Measurements from ENCODE around the gene INAFM2. TPM values are rescaled to one million over a fixed set of nuclear protein-coding genes. Genes with fewer than 3 reads are reported as not detected.
A peak's percentile ranks its signal among the peaks of the same experiment; 100 is the strongest.

INAFM2 gene
- total and polyA plus RNA-seq, 2 of the 4 experiments (the other 2 are of a cell fraction): 10.4 to 14.0 TPM

DNA sequence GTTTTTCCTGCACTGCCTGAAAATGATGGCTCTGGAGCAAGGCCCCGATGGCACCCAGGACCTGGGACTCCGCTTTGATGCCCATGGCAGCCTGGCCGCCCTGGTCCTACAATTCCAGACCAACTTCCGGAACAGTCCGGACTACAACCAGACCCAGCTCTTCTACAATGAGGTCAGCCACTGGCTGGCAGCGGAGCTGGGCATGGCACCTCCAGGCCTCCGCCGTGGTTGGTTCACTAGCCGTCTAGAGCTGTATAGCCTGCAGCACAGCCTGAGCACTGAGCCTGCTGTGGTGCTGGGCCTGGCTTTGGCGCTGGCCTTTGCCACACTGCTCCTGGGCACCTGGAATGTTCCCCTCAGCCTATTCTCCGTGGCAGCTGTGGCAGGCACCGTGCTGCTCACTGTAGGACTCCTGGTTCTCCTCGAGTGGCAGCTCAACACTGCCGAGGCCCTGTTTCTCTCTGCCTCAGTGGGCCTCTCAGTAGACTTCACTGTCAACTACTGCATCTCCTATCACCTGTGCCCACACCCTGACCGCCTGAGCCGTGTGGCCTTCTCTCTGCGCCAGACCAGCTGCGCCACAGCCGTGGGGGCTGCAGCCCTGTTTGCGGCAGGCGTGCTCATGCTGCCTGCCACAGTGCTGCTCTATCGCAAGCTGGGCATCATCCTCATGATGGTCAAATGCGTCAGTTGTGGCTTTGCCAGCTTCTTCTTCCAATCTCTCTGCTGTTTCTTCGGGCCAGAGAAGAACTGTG, 45.4 kb downstream of the INAFM2 start:
- Histone ChIP-seq H3K23ac (ENCODE audit: low read depth, low read length) (no peak overlapping the region), H4K5ac (ENCODE audit: low read depth, low read length) (no peak overlapping the region), H3K4me3 (ENCODE audit: insufficient read depth, low read depth, low read length) (no peak overlapping the region), H3K56ac (ENCODE audit: extremely low read depth, insufficient read depth, low read length) (no peak overlapping the region), H2BK5ac (ENCODE audit: low read depth, low read length, poor library complexity, severe bottlenecking) (peak overlapping the region; percentile 73), H2BK20ac (ENCODE audit: low read depth, low read length) (no peak overlapping the region), H3K4me2 (ENCODE audit: low read depth, low read length) (no peak overlapping the region), H2AK9ac (replicated peaks; ENCODE audit: low read depth, low read length, poor library complexity) (peak overlapping the region; percentile 77), H3K27me3 (ENCODE audit: control insufficient read depth, insufficient read depth, low read length) (peaks cover 5% of the 10 kb centered on the region; the same call in 1 of the 2 replicates), H3K4ac (ENCODE audit: low read depth, low read length) (peak overlapping the region; percentile 95; the same call in 1 of the 2 replicates), H3K79me1 (ENCODE audit: low read depth in 1 of 2, low read length in 2 of 2) (no peaks in the 10 kb centered on the region), H4K91ac (ENCODE audit: insufficient read depth, low read depth, low read length) (no peak overlapping the region), H2BK120ac (ENCODE audit: low read depth, low read length) (peak overlapping the region; percentile 95), H2AFZ (replicated peaks; ENCODE audit: low read length, poor library complexity) (peak overlapping the region; percentile 98), H3K14ac (replicated peaks; ENCODE audit: low read depth, low read length) (no peak overlapping the region), H3K9me3 (ENCODE audit: control insufficient read depth, insufficient read depth, low read length) (no peaks in the 10 kb centered on the region), H3K27ac (ENCODE audit: insufficient read depth, low read length) (no peak overlapping the region), H3K4me1 (ENCODE audit: control insufficient read depth, insufficient read depth, low read length) (peaks cover 2% of the 10 kb centered on the region), H3K18ac (ENCODE audit: low read depth, low read length) (no peak overlapping the region), H3K36me3 (ENCODE audit: control insufficient read depth, insufficient read depth, low read length) (no peaks in the 10 kb centered on the region), H4K20me1 (ENCODE audit: insufficient read depth, low read length) (no peaks in the 10 kb centered on the region), H3K9me1 (ENCODE audit: insufficient read depth, low read length) (0 out of 2 replicates have a peak, but pooled peaks cover 3% of the 10 kb centered on the region), H2BK15ac (ENCODE audit: low read depth, low read length) (no peak overlapping the region; the same call in 2 of the 3 replicates), H4K8ac (ENCODE audit: low read depth in 2 of 2, low read length in 2 of 2) (peak overlapping the region; percentile 86 to 97; a peak in 3 of 4 replicates), H3K9ac (ENCODE audit: low read depth, low read length) (no peak overlapping the region), H2AK5ac (ENCODE audit: low read depth, low read length) (peak overlapping the region; percentile 58; the same call in 1 of the 2 replicates)
- DNase-seq: no peak
- WGBS, 2 experiments (ENCODE audit: extremely low coverage in 2 of 2, insufficient read length in 1 of 2): 90% methylated on average over 12 of the region's 24 CpGs; no CpG with 5 or more reads in 1 of the 2 experiments
- ATAC-seq (ENCODE audit: low read depth): no peak
- in situ Hi-C loops (cut with MboI; ENCODE audit: low sequenced_read_pairs) (no loop called here), dilution Hi-C loops (cut with HindIII; ENCODE audit: low sequenced_read_pairs, unreplicated experiment) (no loop called here), intact Hi-C loops (cut with micrococcal nuclease) (loop anchor here (1.0 kb wide), 1 partner anchor 53 kb away; no protein-coding TSS in a partner anchor)
- ChIA-PET POLR2A (ENCODE audit: unreplicated experiment) (no interaction called here), CTCF (interaction anchor here (0.6 to 1.6 kb wide), 5 partner anchors 11 to 509 kb away, joined by 3 to 6 read pairs (median 5); partner anchors contain the start of gene DISP2)
- no TSS peak for BruUV-seq (replicated peaks)
- no peak for TF ChIP-seq POLR2A (IDR thresholded peaks at IDR 0.05; ENCODE audit: low read depth, low read length)
- TF ChIP-seq RAD21 (IDR thresholded peaks at IDR 0.05; ENCODE audit: low read length): no peak
- no peak for TF ChIP-seq FOS (IDR thresholded peaks at IDR 0.05; ENCODE audit: low read depth, low read length)
- no peak for TF ChIP-seq NFE2L2 (IDR thresholded peaks at IDR 0.05; ENCODE audit: low read depth, low read length)
- TF ChIP-seq MAZ (IDR thresholded peaks at IDR 0.05; ENCODE audit: borderline replicate concordance, low read depth, low read length): no peak
- no peak for TF ChIP-seq MXI1 (IDR thresholded peaks at IDR 0.05; ENCODE audit: borderline replicate concordance, low read depth, low read length)
- no peak for TF ChIP-seq CHD1 (IDR thresholded peaks at IDR 0.05; ENCODE audit: low read depth, low read length)
- no peak for TF ChIP-seq BHLHE40 (IDR thresholded peaks at IDR 0.05; ENCODE audit: low read depth, low read length)
- TF ChIP-seq, protein P1, sequence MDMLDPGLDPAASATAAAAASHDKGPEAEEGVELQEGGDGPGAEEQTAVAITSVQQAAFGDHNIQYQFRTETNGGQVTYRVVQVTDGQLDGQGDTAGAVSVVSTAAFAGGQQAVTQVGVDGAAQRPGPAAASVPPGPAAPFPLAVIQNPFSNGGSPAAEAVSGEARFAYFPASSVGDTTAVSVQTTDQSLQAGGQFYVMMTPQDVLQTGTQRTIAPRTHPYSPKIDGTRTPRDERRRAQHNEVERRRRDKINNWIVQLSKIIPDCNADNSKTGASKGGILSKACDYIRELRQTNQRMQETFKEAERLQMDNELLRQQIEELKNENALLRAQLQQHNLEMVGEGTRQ (IDR thresholded peaks at IDR 0.05; ENCODE audit: low read depth, low read length): no peak
- TF ChIP-seq, protein P2, sequence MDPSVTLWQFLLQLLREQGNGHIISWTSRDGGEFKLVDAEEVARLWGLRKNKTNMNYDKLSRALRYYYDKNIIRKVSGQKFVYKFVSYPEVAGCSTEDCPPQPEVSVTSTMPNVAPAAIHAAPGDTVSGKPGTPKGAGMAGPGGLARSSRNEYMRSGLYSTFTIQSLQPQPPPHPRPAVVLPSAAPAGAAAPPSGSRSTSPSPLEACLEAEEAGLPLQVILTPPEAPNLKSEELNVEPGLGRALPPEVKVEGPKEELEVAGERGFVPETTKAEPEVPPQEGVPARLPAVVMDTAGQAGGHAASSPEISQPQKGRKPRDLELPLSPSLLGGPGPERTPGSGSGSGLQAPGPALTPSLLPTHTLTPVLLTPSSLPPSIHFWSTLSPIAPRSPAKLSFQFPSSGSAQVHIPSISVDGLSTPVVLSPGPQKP (IDR thresholded peaks at IDR 0.05; ENCODE audit: borderline replicate concordance, low read depth, low read length): no peak
- TF ChIP-seq RCOR1 (IDR thresholded peaks at IDR 0.05; ENCODE audit: insufficient replicate concordance, low read length): no peak
- TF ChIP-seq RFX5 (IDR thresholded peaks at IDR 0.05; ENCODE audit: low read depth, low read length): no peak
- TF ChIP-seq CEBPB (IDR thresholded peaks at IDR 0.05; ENCODE audit: low read depth, low read length): no peak
- no peak for TF ChIP-seq MAFK (IDR thresholded peaks at IDR 0.05; ENCODE audit: low read depth, low read length)
- TF ChIP-seq, protein P3, sequence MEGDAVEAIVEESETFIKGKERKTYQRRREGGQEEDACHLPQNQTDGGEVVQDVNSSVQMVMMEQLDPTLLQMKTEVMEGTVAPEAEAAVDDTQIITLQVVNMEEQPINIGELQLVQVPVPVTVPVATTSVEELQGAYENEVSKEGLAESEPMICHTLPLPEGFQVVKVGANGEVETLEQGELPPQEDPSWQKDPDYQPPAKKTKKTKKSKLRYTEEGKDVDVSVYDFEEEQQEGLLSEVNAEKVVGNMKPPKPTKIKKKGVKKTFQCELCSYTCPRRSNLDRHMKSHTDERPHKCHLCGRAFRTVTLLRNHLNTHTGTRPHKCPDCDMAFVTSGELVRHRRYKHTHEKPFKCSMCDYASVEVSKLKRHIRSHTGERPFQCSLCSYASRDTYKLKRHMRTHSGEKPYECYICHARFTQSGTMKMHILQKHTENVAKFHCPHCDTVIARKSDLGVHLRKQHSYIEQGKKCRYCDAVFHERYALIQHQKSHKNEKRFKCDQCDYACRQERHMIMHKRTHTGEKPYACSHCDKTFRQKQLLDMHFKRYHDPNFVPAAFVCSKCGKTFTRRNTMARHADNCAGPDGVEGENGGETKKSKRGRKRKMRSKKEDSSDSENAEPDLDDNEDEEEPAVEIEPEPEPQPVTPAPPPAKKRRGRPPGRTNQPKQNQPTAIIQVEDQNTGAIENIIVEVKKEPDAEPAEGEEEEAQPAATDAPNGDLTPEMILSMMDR (conservative IDR thresholded peaks at IDR 0.05; ENCODE audit: low read depth, low read length): no peak
